Lower leg skin (tissue), 4 donors: ENCODE data around the gene TSPOAP1. TPM values are rescaled to one million over a fixed set of nuclear protein-coding genes. Genes with fewer than 3 reads are reported as not detected.

Experiments used
- DNase-seq, 2 donors: peaks; one replicate each; pipeline ENCODE4 v3.0.0-alpha.2; 2019; ENCODE audit warnings: low spot score in 2 of 2
- H3K4me3 ChIP-seq: fragments of 200-600 bp; sonication (generic); 2 replicates; pipeline ENCODE4 v1.5.1; 2017; ENCODE audit warnings: mild to moderate bottlenecking, low read depth; ENCODE audit not compliant: poor library complexity, severe bottlenecking
- CTCF ChIP-seq, 3 donors: fragments of 450-650 bp; IDR thresholded peaks; one replicate each; pipeline ENCODE4 v1.5.1; 2016; ENCODE audit warnings: antibody characterized with exemption in 3 of 3, mild to moderate bottlenecking in 3 of 3, moderate library complexity in 2 of 3
- POLR2A ChIP-seq, 2 donors: fragments of 450-650 bp; IDR thresholded peaks; one replicate each; pipeline ENCODE4 v1.6.1; 2016 to 2017; ENCODE audit warnings: antibody characterized with exemption in 2 of 2, mild to moderate bottlenecking in 1 of 2, moderate library complexity in 1 of 2
- WGBS, 2 donors: methylation state at CpG; one replicate each; pipeline ENCODE4 v1.1.5; 2018; 5-methylcytosine and 5-hydroxymethylcytosine counted together
- intact Hi-C: fragments of 100-400 bp; cut with DNase I; formaldehyde crosslinking; loops from one replicate; pipeline ENCODE4 v1.15.0; 2023; ENCODE audit warnings: low total_unique reads
- total RNA-seq, 4 donors: library from RNA; depleted of rRNA; stranded (reverse); fragments of >200 nt; gene quantifications; one replicate each; pipeline ENCODE4 v1.1.0, GENCODE V29; 2016

Gene TSPOAP1
- total RNA-seq, 4 donors from 2014 or later = 8.2 to 18.3 (median 8.8) TPM

- H3K4me3 ChIP-seq = no peak overlapping the region
- DNase-seq = no peak
- WGBS, 2 donors = 95% methylated on average over 18 of the region's 18 CpGs
- intact Hi-C loops = no loop called here
- TF ChIP-seq POLR2A (IDR thresholded peaks at IDR 0.05) (no peak), CTCF (IDR thresholded peaks at IDR 0.05) (no peak)
These were observed 6.7 kb downstream of the TSPOAP1 start for GRCh38 chr17:58321571-58322525.

DNA sequence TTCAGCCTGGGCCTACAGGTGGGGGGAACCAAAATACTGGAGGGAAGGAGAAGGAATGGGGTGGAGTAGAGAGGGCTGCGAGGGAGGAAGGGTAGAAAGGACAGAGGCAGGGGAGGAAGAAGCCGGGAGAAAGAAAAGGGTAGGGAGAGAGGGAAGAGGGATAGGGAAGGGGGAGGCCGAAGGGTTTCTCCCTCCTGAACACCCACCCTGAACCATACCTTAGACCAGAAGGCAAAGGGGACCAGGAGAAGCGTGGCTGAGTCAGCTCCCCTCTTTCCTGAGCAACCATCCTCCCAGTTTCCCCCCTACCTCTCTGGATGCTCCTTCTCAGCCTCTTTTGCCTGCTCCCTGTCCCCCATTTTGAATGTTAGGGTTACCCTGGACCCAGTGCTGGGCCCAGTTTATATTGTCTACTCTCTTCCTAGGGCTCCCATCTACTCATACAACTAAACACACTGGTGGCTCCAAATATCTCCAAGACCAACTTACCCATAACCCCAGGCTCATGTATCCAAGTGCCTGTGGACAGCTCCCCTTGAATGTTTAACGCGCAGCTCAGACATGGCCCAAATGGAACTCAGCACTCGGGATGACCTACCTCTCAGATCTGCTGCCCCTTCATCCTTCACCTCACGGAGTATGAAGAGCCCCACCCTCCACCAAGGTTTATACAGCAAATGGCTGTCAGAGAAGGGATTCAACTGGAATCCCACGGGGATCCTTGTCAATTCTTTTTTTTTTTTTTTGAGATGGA lies 7.8 kb downstream of the TSPOAP1 start:
- no peak overlapping the region for H3K4me3 ChIP-seq
- 92 to 94% methylated on average over 9 of the region's 9 CpGs for WGBS, 2 donors
- intact Hi-C loops = no loop called here
- DNase-seq = no peak
- TF ChIP-seq POLR2A (IDR thresholded peaks at IDR 0.05) (no peak), CTCF (IDR thresholded peaks at IDR 0.05) (no peak)

DNA sequence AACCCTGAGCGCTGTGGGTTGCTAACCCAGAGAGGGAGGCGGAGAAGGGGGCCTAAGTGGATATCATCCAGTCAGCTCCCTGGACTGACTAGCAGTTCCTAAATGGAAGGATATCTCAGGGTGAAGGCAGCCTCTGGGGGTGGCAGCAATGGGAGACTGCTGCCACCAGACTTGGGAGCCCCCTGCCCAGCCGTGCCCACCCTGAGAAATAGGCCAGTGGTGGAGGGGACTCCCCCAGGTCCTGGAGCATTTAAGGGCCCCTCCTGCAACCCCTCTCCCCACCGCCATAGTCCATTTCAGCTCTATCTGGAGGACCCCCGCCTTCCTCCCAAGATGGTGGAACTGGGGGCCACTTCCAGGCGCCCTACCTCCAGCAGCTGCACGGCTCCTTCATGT lies 8.4 kb downstream of the TSPOAP1 start:
- H3K4me3 ChIP-seq = no peak overlapping the region
- intact Hi-C loops = no loop called here
- no peak for DNase-seq
- 93 to 96% methylated on average over 7 of the region's 7 CpGs for WGBS, 2 donors
- no peak for TF ChIP-seq CTCF (IDR thresholded peaks at IDR 0.05)
- no peak for TF ChIP-seq POLR2A (IDR thresholded peaks at IDR 0.05)

GRCh38 chr17:58319173-58320162 lies 9.1 kb downstream of the TSPOAP1 start:
- no peak overlapping the region for H3K4me3 ChIP-seq
- intact Hi-C loops = no loop called here
- no peak for TF ChIP-seq POLR2A (IDR thresholded peaks at IDR 0.05)
- 87 to 89% methylated on average over 22 to 24 of the region's 25 CpGs for WGBS, 2 donors
- no peak for DNase-seq

DNA sequence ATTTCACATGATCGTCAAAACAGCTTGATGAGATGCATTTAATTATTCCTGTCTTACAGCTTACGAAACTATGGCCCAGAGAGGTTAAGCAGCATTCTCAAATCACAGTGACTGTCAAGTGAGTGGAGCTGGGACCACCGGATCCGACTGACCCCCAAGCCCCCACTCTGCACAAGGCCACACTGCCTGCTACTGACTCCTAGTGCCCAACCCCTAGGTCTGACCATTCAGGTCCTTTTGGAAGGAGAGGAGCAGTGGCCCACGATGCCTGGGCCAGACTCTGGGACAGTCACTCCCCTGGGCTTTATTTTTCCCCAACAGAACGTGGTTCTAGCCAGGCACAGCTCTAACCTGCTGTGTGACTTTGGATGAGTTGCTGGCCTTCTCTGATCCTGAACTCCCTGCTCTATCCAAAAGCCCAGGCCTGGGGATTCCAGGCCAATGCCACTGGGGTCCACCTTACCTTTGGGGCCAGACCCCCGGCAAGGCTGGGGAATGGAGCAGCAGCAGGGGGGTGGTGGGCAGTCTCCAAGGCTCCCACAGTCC lies 9.9 kb downstream of the TSPOAP1 start:
- no peak overlapping the region for H3K4me3 ChIP-seq
- 80 to 84% methylated on average over 5 to 7 of the region's 7 CpGs for WGBS, 2 donors
- TF ChIP-seq POLR2A (IDR thresholded peaks at IDR 0.05) (no peak), CTCF (IDR thresholded peaks at IDR 0.05) (no peak)
- DNase-seq = no peak
- intact Hi-C loops = no loop called here
